Measurements from ENCODE around the gene TMEFF1.

Gene TMEFF1

DNA sequence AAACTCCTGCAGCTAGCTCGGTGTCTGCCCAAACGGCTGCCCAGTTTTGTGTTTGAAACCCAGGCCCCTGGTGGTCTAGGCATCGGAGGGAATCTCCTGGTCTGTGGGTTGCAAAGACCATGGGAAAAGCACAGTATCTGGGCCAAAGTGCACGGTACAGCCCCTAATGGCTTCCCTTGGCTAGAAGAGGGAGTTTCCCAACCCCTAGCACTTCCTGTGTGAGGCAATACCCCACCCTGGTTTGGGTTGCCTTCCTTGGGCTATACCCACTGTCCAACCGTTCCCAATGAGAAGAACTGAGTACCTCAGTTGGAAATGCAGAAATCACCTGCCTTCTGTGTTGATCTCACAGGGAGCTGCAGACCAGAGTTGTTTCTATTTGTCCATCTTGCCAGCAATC lies 146.7 kb downstream of the TMEFF1 start:
- no peak for DNase-seq

DNA sequence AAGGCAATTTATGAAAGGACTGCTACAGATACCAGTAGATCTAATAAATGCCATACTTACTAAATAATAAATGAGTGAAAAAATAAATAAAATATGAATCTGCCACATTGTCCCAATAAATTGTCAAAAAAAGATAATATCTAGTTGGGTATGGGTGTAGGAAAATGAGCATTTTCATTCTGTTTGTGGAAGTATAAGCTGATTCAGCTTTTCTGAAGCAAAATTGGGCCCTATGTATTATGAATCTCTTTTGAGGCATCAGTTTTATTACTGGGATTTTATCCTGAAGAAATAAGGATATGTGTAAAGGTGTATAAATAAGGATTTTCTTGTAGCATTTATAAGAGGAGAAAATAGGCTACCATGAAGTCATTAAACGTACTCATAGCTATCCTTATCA lies 151.0 kb downstream of the TMEFF1 start:
- no peak for DNase-seq

GRCh38 chr9:100626949-100627348 lies 154.0 kb downstream of the TMEFF1 start:
- DNase-seq, result no peak
